ENCODE measurements around the gene UROC1.

UROC1 gene

DNA sequence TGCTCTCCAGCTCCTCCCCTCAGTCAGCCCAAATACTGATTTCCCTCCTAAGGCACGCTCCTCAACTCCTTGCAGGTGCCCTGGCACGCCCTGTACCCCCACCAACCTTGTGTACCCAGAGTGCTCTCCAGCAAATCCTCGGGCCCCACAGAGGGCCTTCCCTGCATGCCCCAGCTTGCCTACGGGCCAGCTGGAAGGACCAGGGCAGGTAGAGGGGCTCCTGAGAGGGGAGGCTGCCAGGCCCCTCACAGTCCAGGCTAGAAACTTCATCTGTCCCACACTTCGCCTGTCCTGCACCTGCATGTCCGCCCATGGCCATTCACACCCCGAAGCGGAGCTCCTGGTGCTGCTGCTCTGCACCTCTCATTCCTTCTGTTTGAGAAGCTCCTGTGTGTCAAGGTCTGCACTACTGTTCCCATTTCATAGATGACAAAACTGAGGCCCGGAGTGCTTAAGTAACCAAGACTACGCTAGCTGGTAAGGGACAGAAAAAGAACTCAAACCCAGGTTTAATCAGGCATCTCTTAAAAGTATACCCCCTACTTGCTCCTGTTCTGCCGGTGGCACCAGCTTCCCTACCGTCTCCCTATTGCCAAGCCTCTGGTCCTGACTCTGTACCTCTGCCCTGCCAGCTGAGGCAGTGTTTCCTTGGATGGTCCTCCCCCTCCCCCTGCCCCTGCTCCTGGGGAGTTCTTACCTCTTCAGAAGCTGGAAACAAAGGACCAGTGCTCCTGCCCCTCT lies 77.4 kb downstream of the UROC1 start:
- DNase-seq (ENCODE audit: low spot score) = no peak

- DNase-seq (ENCODE audit: low spot score) = no peak
Measured at GRCh38 chr3:126439346-126439967, 78.1 kb downstream of the UROC1 start.

DNA sequence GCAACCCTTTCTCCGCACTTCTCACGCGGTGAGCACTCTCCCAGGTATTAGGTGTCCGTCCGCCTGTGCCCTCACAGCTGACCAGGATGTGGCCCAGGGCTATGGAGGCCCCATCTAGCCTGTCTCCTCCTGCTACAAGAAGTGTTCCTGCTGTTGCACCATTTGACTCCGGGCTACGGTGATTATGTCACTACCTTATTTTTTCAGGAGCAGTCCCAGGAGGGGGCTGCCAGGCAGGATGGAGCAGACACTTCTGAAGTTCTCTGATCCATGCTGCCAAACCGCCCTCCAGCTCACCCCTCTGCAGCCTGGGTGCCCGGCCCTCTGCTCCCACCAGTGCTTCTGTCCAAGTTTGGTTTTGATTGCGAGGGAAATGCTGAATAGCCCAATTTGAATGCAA lies 78.8 kb downstream of the UROC1 start:
- DNase-seq (ENCODE audit: low spot score) = no peak

GRCh38 chr3:126438186-126438585 lies 79.4 kb downstream of the UROC1 start:
- DNase-seq (ENCODE audit: low spot score) = no peak

GRCh38 chr3:126436826-126437717 lies 80.5 kb downstream of the UROC1 start:
- no peak for DNase-seq (ENCODE audit: low spot score)

GRCh38 chr3:126435456-126436315 lies 81.9 kb downstream of the UROC1 start:
- no peak for DNase-seq (ENCODE audit: low spot score)

- DNase-seq (ENCODE audit: low spot score) = no peak
Measured at GRCh38 chr3:126434931-126435411, 82.6 kb downstream of the UROC1 start.

GRCh38 chr3:126434264-126434590 lies 83.3 kb downstream of the UROC1 start:
- no peak for DNase-seq (ENCODE audit: low spot score)

- DNase-seq (ENCODE audit: low spot score) = no peak
Measured at GRCh38 chr3:126433496-126434263, 83.9 kb downstream of the UROC1 start.

- no peak for DNase-seq (ENCODE audit: low spot score)
Measured at GRCh38 chr3:126433105-126433430, 84.5 kb downstream of the UROC1 start.

DNA sequence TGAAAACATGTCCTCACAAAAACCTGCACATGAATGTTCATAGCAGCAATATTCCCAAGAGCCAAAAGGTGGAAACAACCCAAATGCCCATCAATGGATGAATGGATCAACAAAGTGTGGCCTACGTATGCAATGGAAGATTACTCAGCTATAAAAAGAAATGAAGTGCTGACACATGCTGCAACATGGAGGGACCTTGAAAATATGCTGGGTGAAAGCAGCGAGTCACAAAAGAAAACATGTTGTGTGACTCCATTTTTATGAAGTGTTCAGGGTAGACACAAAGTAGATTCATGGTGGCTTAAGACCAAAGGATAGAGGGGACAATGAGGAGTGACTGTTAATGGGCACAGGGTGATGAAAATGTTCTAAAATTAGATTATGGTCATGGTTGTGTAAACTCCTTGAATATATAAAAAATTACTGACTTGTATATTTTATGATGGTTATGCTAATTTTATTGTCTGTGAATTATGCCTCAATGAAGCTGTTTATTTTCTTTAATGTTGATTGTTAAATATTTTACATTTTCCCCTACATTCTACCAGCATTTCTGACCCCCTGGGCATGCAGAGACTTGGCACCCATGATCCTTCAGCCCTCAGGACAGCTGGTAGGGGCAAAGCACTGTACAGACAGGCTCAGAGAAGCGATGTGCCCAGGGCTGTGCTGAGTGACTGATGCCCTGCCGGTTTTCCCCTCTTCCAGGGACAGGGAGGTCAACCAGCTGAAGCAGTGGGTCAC lies 85.0 kb downstream of the UROC1 start:
- no peak for DNase-seq (ENCODE audit: low spot score)

All from putamen (tissue), 1 donor.